Neutrophil (primary cell): ENCODE measurements around the gene SLC6A7.

Experiments used
- H3K27ac ChIP-seq: fragments of 200-600 bp; sonication (generic); 2 replicates; pipeline ENCODE4 v1.5.1; 2016; ENCODE audit warnings: mild to moderate bottlenecking, moderate library complexity
- H3K27me3 ChIP-seq: fragments of 200-600 bp; sonication (generic); 2 replicates; pipeline ENCODE4 v1.6.0; 2016; ENCODE audit warnings: mild to moderate bottlenecking
- H3K36me3 ChIP-seq: fragments of 200-600 bp; sonication (generic); 2 replicates; pipeline ENCODE4 v1.5.1; 2017
- H3K4me1 ChIP-seq, 2 experiments: fragments of 200-600 bp in 1 of 2; sonication (generic) in 1 of 2; 1 replicate in 1 of 2; 2 replicates in 1 of 2; pipeline versions ENCODE4 v1.5.1 to v1.6.1; 2013 to 2016; ENCODE audit warnings: low read depth in 1 of 2, low read length in 1 of 2, mild to moderate bottlenecking in 1 of 2, moderate library complexity in 1 of 2; ENCODE audit not compliant: control insufficient read depth in 1 of 2, insufficient read depth in 1 of 2
- H3K4me3 ChIP-seq, 2 experiments: fragments of 200-600 bp in 1 of 2; sonication (generic) in 1 of 2; 1 replicate in 1 of 2; 2 replicates in 1 of 2; pipeline ENCODE4 v1.5.1; 2013 to 2016; ENCODE audit warnings: low read depth in 1 of 2, low read length in 1 of 2, mild to moderate bottlenecking in 1 of 2, moderate library complexity in 1 of 2
- H3K9me3 ChIP-seq: fragments of 200-600 bp; sonication (generic); 2 replicates; pipeline ENCODE4 v1.5.1; 2016
- TF ChIP-seq, protein P1 (sequence below): fragments of 200-600 bp; sonication (generic); IDR thresholded peaks from 2 replicates; pipeline ENCODE4 v1.5.1; 2016; ENCODE audit warnings: antibody characterized with exemption

Gene SLC6A7

GRCh38 chr5:150153957-150154617, 35.8 kb upstream of the SLC6A7 start:
- TF ChIP-seq, protein P1, sequence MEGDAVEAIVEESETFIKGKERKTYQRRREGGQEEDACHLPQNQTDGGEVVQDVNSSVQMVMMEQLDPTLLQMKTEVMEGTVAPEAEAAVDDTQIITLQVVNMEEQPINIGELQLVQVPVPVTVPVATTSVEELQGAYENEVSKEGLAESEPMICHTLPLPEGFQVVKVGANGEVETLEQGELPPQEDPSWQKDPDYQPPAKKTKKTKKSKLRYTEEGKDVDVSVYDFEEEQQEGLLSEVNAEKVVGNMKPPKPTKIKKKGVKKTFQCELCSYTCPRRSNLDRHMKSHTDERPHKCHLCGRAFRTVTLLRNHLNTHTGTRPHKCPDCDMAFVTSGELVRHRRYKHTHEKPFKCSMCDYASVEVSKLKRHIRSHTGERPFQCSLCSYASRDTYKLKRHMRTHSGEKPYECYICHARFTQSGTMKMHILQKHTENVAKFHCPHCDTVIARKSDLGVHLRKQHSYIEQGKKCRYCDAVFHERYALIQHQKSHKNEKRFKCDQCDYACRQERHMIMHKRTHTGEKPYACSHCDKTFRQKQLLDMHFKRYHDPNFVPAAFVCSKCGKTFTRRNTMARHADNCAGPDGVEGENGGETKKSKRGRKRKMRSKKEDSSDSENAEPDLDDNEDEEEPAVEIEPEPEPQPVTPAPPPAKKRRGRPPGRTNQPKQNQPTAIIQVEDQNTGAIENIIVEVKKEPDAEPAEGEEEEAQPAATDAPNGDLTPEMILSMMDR = no peak
- H3K36me3 ChIP-seq = no peaks in the 10 kb centered on the region
- no peaks in the 10 kb centered on the region for H3K9me3 ChIP-seq
- H3K4me1 ChIP-seq = peaks cover 0 to 3% of the 10 kb centered on the region in 2 experiments
- no peak overlapping the region for H3K4me3 ChIP-seq
- H3K27ac ChIP-seq = no peak overlapping the region
- peaks cover 45% of the 10 kb centered on the region for H3K27me3 ChIP-seq

- Histone ChIP-seq H3K36me3 (no peaks in the 10 kb centered on the region), H3K27me3 (peaks cover 45% of the 10 kb centered on the region), H3K27ac (no peak overlapping the region), H3K4me1 (peaks cover 0 to 3% of the 10 kb centered on the region in 2 experiments), H3K9me3 (no peaks in the 10 kb centered on the region), H3K4me3 (no peak overlapping the region)
- TF ChIP-seq, protein P1 = no peak
These were observed 35.2 kb upstream of the SLC6A7 start for GRCh38 chr5:150154618-150155128.

GRCh38 chr5:150155258-150156026, 34.4 kb upstream of the SLC6A7 start, which contains the start of gene PDGFRB:
Gene PDGFRB, minus strand, starts transcription at chr5:150155845. Its CDS starts 18,798 bp downstream, at chr5:150137047.
- H3K27ac ChIP-seq = no peak within 1 kb of the TSS
- peaks cover 45% of the 10 kb centered on the region for H3K27me3 ChIP-seq
- H3K9me3 ChIP-seq = no peaks in the 10 kb centered on the region
- no peaks in the 10 kb centered on the region for H3K36me3 ChIP-seq
- peaks cover 0 to 3% of the 10 kb centered on the region in 2 experiments for H3K4me1 ChIP-seq
- H3K4me3 ChIP-seq = no peak within 1 kb of the TSS
- TF ChIP-seq, protein P1 = no peak

DNA sequence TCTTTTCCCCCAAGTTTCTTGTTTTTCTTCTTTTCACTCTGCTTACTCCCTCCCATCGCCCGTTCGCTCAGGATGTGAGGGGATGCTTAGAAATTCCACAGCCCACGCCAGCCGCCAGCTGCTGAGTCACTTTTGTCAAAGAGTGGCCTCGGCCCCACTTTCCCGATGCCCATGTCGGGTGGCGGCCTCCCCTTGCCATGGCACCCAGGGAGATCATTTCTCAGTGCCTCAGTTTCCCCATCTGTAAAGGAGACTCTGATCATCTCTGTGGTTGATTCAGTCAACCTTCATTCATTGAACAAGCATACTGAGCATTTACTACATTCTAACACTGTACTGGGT, 33.9 kb upstream of the SLC6A7 start:
- TF ChIP-seq, protein P1 = no peak
- no peak overlapping the region for H3K4me3 ChIP-seq
- H3K36me3 ChIP-seq = no peaks in the 10 kb centered on the region
- H3K4me1 ChIP-seq = peaks cover 0 to 3% of the 10 kb centered on the region in 2 experiments
- H3K9me3 ChIP-seq = no peaks in the 10 kb centered on the region
- H3K27ac ChIP-seq = no peak overlapping the region
- peaks cover 45% of the 10 kb centered on the region for H3K27me3 ChIP-seq

DNA sequence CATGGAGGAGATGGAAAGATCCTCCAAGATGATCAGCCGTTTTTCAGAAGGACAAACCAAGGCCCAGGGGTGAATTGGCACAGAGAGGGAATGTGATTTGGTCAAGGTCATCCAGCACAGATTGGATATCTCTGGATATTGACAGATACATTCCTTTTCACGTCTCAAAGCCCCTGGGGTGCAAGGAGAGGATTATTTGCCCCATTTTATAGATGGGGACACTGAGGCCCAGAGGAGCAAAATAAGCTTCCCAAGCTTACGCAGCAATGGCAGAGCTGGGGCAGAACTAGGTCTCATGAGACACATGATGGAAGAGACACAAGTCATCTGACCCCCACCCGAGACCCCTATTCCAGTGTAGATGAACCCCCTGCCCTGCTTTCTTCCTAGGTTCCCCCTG, 33.3 kb upstream of the SLC6A7 start:
- peaks cover 0 to 3% of the 10 kb centered on the region in 2 experiments for H3K4me1 ChIP-seq
- H3K27ac ChIP-seq = no peak overlapping the region

More for the DNA sequence above, 33.3 kb upstream of the SLC6A7 start:
- TF ChIP-seq, protein P1 = no peak
- Histone ChIP-seq H3K36me3 (no peaks in the 10 kb centered on the region), H3K27me3 (peaks cover 45% of the 10 kb centered on the region), H3K9me3 (no peaks in the 10 kb centered on the region), H3K4me3 (no peak overlapping the region)
